BLaER1 treated with 17β-estradiol and CSF1 and Interleukin-3, amounts not matched to agents 10 nM and 100 nM (cell line): Measurements from ENCODE around the gene HOGA1.
"Not testable (repeated sequence)": the region's sequence is repeated elsewhere in the genome, so short reads cannot be mapped to it uniquely, and the experiment has no call there.

Experiments
- H3K27ac ChIP-seq, 11 experiments: shearing (Covaris generic); formaldehyde crosslinking; 2 replicates each; pipeline ENCODE4 v1.8.1; 2022
- H3K27me3 ChIP-seq, 11 experiments: shearing (Covaris generic); formaldehyde crosslinking; 2 replicates each; pipeline ENCODE4 v1.8.1; 2022
- H3K36me3 ChIP-seq, 11 experiments: shearing (Covaris generic); formaldehyde crosslinking; 2 replicates each; pipeline ENCODE4 v1.8.1; 2022
- H3K4me1 ChIP-seq, 10 experiments: shearing (Covaris generic); formaldehyde crosslinking; 2 replicates each; pipeline ENCODE4 v1.8.1; 2022
- H3K4me2 ChIP-seq, 11 experiments: shearing (Covaris generic); formaldehyde crosslinking; 2 replicates each; pipeline ENCODE4 v1.8.1; 2022
- H3K4me3 ChIP-seq, 10 experiments: shearing (Covaris generic); formaldehyde crosslinking; 2 replicates each; pipeline ENCODE4 v1.8.1; 2022
- H3K9ac ChIP-seq, 11 experiments: shearing (Covaris generic); formaldehyde crosslinking; 2 replicates each; pipeline ENCODE4 v1.8.1; 2022
- H3K9me3 ChIP-seq, 11 experiments: shearing (Covaris generic); formaldehyde crosslinking; replicated peaks in 1 of 11; 2 replicates each; pipeline ENCODE4 v1.8.1; 2022
- H4K20me1 ChIP-seq, 11 experiments: shearing (Covaris generic); formaldehyde crosslinking; 2 replicates each; pipeline ENCODE4 v1.8.1; 2022
- Cebpa-rat ChIP-seq, 11 experiments: shearing (Covaris generic); IDR thresholded peaks; 2 replicates each; pipeline ENCODE4 v1.8.1; 2022

The HOGA1 gene

DNA sequence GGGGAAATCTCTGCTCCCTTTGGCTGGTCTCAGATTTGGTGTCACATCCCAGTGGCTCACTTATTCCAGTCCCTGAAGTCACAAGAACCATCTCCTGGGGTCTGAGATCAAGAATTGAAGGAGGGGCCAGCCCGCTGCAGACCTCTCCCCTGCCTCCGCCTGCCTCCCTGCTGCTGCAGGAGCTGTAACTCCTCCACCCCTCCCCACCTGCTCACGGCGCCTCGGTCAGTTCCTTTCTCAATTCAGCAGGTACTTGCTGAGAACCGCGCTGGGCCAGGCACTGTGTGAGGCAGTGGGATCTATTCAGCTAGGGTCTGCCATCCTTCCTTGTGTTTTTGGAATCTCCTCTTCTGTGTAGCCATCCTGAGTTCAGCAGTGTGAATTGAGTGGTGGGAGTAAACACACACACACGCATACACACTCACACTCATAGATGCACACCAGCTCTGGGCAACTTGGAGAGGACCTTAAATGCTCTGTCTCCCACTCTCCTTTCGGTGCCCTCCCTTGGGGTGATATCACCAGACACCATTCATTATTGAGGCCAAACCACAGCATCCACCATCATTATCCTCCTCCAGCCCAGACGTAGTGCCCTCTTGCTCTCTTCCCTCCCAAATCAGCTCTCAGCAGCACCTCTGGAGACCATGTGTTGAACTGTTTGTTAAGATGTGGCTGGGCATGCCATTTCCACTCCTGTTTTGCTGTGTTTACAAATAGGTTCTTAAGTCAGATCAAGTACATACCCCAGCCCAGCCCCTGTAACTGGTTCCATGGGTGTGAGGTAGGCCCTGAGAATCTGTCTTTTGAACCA is 33.6 kb upstream of the HOGA1 start:
- peak overlapping the region in 1 of 11 experiments; percentile 38; a peak in 2 of 22 replicates for H3K27ac ChIP-seq

DNA sequence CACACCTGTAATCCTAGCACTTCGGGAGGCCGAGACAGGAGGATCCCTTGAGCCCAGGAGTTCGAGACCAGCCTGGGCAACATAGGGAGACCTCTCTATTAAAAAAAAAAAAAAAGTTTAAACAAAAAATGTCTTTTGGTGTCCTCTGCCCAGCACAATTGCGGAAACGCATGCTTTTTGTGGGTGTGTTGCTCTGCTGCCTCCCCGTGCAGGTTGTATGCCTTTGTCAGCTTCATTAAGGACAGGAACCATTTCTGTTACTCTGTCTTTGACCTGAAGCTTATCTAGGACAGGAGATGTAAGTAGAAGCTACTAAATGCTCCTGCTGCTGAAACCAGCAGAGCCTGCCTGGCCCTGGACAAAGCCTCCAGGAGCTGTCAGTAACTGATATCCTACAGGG is 32.9 kb upstream of the HOGA1 start:
- no peak for TF ChIP-seq Cebpa-rat (IDR thresholded peaks at IDR 0.05)
- H3K36me3 ChIP-seq: peaks cover 0 to 11% (median 0%) of the 10 kb centered on the region in 11 experiments; a peak in 2 of 22 replicates
- H4K20me1 ChIP-seq: no peaks in the 10 kb centered on the region; a peak in 1 of 22 replicates
- peaks cover 0 to 44% (median 18%) of the 10 kb centered on the region in 10 experiments; a peak in 15 of 20 replicates for H3K4me1 ChIP-seq
- 0 out of 22 replicates have a peak overlapping the region, but pooled peaks of 1 of the 11 experiments have one; percentile 4 for H3K9ac ChIP-seq
- H3K4me2 ChIP-seq: no peak overlapping the region
- no peaks in the 10 kb centered on the region for H3K27me3 ChIP-seq
- H3K27ac ChIP-seq: no peak overlapping the region
- H3K9me3 ChIP-seq: peaks cover 14 to 21% (median 19%) of the 10 kb centered on the region in 11 experiments
- no peak overlapping the region for H3K4me3 ChIP-seq

More for the DNA sequence above, 33.6 kb upstream of the HOGA1 start:
- peaks cover 6 to 14% (median 12%) of the 10 kb centered on the region in 11 experiments; a peak in 21 of 22 replicates for H3K9me3 ChIP-seq
- H3K4me3 ChIP-seq: no peak overlapping the region
- peak overlapping the region in 2 of 11 experiments; percentile 32 to 41; a peak in 2 of 22 replicates for H3K9ac ChIP-seq
- no peaks in the 10 kb centered on the region; a peak in 2 of 22 replicates for H4K20me1 ChIP-seq
- no peaks in the 10 kb centered on the region for H3K27me3 ChIP-seq
- H3K4me1 ChIP-seq: peaks cover 0 to 51% (median 18%) of the 10 kb centered on the region in 10 experiments; a peak in 15 of 20 replicates
- no peak overlapping the region for H3K4me2 ChIP-seq
- H3K36me3 ChIP-seq: peaks cover 0 to 11% (median 0%) of the 10 kb centered on the region in 11 experiments; a peak in 2 of 22 replicates
- no peak for TF ChIP-seq Cebpa-rat (IDR thresholded peaks at IDR 0.05)

DNA sequence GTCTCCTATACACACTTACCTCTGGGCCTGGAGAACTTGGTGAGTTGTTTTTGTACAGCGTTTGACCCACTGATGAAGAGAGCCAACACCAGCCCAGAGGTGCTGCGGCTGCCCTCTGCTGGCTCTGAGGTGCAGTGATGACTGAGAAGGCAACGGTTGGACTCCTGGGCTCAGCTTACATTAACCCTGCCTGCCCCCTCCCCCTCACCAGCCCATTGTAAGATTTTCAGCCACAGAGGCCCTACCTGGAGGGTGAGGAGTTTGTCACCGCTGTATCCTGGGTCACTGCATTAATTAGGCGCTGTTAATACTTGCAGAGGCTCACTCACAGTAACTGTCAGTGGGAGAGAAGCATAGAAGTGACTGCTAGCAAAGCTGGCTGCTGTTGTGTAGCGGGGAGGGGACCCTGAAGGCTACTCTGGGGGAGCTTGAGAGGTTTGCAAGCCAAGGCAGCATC is 30.6 kb upstream of the HOGA1 start:
- no peak overlapping the region for H3K27ac ChIP-seq
- H3K36me3 ChIP-seq: peaks cover 0 to 11% (median 0%) of the 10 kb centered on the region in 11 experiments; a peak in 2 of 22 replicates
- no peaks in the 10 kb centered on the region for H4K20me1 ChIP-seq
- H3K27me3 ChIP-seq: no peaks in the 10 kb centered on the region
- no peak overlapping the region for H3K4me2 ChIP-seq
- no peak overlapping the region for H3K4me3 ChIP-seq
- H3K9me3 ChIP-seq: peaks cover 23 to 30% (median 27%) of the 10 kb centered on the region in 11 experiments
- H3K4me1 ChIP-seq: peaks cover 0 to 25% (median 9%) of the 10 kb centered on the region in 10 experiments; a peak in 14 of 20 replicates
- TF ChIP-seq Cebpa-rat (IDR thresholded peaks at IDR 0.05): no peak
- H3K9ac ChIP-seq: no peak overlapping the region

DNA sequence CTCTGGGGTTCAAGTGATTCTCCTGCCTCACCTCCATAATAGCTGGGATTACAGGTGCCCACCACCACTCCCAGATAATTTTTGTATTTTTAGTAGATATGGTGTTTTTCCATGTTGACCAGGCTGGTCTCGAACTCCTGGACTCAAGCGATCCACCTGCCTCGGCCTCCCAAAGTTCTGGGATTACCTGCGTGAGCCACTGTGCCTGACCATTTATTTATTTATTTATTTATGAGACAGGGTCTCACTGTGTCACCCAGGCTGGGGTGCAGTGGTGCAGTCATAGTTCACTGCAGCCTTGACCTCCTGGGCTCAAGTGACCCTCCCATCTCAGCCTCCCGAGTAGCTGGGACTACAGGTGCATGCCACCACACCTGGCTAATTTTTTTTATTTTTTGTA is 29.9 kb upstream of the HOGA1 start:
- H3K4me2 ChIP-seq, H3K27ac ChIP-seq: not testable (repeated sequence)

DNA sequence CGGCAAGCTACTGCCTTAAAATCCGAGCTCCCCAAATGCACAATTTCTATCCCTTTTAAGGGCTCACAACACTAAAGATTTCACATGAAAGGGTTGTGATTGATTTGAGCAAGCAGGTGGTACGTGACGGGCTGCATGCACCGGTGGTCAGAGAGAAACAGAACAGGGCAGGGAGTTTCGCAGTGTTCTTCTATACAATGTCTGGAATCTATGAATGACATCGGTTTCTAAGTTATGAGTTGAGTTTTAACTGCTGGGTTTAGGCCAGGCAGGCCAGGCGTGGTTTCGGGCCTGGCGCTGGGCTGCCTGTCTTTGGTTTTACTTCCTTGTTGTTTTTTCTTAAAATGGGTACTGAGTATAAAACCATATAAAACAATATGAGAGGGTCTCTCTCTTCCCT is 28.6 kb upstream of the HOGA1 start:
- H3K4me2 ChIP-seq, H4K20me1 ChIP-seq, H3K27me3 ChIP-seq, H3K9ac ChIP-seq, H3K27ac ChIP-seq, H3K4me1 ChIP-seq, H3K4me3 ChIP-seq: not testable (repeated sequence)
- Histone ChIP-seq H3K36me3 (peaks cover 0 to 11% (median 0%) of the 10 kb centered on the region in 11 experiments; a peak in 2 of 22 replicates), H3K9me3 (peaks cover 23 to 33% (median 29%) of the 10 kb centered on the region in 11 experiments)

More for the DNA sequence above, 29.9 kb upstream of the HOGA1 start:
- not testable (repeated sequence) for H3K9ac ChIP-seq, H3K4me3 ChIP-seq, H3K27me3 ChIP-seq, H4K20me1 ChIP-seq
- peaks cover 23 to 30% (median 27%) of the 10 kb centered on the region in 11 experiments for H3K9me3 ChIP-seq
- peaks cover 0 to 18% (median 5%) of the 10 kb centered on the region in 10 experiments; a peak in 6 of 20 replicates for H3K4me1 ChIP-seq
- H3K36me3 ChIP-seq: peaks cover 0 to 11% (median 0%) of the 10 kb centered on the region in 11 experiments; a peak in 2 of 22 replicates

DNA sequence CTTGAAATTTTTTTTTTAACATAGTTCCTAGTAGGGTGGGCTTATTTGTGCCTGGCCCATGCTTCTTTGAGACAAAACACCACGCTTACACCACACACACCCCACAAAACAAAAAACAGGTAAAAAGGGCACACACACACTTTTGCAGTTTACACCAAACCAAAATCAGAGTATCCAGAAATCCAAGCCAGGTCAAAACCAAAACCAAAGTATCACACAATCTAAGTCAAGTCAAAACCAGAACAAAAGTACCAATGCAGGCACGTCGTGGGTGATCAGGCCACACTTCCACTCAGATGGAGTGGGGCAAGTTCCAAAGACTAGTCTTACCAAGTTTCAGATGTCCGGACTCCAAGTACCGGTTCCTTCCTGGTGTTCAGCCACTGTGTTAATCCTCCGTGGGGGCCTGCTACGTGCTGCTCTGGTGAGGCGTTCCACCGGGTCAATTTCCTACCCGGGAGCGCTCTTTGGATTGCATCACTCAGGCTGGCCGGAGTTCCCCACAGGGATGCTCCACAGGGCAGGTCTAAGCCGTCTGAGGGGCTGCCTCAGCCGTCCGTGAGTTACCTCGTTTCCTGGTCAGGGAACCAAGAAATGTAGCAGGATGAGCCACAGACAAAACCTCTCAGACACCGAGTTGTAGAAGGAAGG is 23.3 kb upstream of the HOGA1 start:
- H3K4me2 ChIP-seq, H3K9ac ChIP-seq, H3K4me3 ChIP-seq: not testable (repeated sequence)

DNA sequence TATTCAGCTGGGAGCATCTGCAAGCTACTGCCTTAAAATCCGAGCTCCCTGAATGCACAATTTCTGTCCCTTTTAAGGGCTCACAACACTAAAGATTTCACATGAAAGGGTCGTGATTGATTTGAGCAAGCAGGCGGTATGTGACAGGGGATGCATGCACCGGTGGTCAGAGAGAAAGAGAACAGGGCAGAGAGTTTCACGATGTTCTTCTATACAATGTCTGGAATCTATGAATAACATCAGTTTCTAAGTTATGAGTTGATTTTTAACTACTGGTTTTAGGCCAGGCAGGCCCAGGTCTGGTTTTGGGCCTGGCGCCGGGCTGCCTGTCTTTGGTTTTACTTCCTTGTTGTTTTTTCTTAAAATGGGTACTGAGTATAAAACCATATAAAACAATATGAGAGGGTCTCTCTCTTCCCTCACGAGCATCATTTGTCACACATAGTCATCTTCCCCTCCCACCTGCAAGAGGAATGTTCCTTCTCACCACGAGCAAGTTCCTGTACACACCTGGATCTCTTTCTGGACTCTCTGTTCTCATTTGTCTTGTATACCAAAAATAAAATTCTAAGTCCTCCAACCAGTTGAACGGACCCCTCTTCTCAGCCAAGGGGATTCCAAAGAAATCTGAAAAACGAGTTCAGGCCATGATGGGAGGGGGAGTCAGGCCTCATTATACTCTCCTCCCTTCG is 22.7 kb upstream of the HOGA1 start:
- H3K9ac ChIP-seq, H3K4me1 ChIP-seq, H3K27ac ChIP-seq, H3K27me3 ChIP-seq, H4K20me1 ChIP-seq, H3K36me3 ChIP-seq, H3K4me2 ChIP-seq, H3K4me3 ChIP-seq: not testable (repeated sequence)
- peaks cover 15 to 39% (median 26%) of the 10 kb centered on the region in 11 experiments for H3K9me3 ChIP-seq

More for the DNA sequence above, 23.3 kb upstream of the HOGA1 start:
- not testable (repeated sequence) for H3K4me1 ChIP-seq, H4K20me1 ChIP-seq, H3K27ac ChIP-seq, H3K36me3 ChIP-seq, H3K27me3 ChIP-seq
- peaks cover 21 to 46% (median 33%) of the 10 kb centered on the region in 11 experiments for H3K9me3 ChIP-seq

DNA sequence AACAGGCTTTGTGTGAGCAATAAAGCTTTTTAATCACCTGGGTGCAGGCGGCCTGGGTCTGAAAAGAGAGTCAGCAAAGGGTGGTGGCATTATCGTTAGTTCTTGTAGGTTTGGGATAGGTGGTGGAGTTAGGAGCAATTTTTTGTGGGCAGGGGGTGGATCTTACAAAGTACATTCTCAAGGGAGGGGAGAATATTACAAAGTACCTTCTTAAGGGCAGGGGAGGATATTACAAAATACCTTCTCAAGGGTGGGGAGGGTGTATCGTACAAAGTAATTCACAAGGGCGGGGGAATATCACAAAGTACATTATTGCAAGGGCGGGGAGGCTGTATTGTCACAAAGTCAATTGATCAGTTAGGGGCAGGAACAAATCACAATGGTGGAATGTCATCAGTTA is 21.9 kb upstream of the HOGA1 start:
- not testable (repeated sequence) for H3K4me1 ChIP-seq, H3K4me2 ChIP-seq, H3K27ac ChIP-seq, H3K27me3 ChIP-seq, H3K36me3 ChIP-seq, H3K4me3 ChIP-seq, H3K9ac ChIP-seq, H4K20me1 ChIP-seq
- peaks cover 8 to 33% (median 20%) of the 10 kb centered on the region in 11 experiments for H3K9me3 ChIP-seq

DNA sequence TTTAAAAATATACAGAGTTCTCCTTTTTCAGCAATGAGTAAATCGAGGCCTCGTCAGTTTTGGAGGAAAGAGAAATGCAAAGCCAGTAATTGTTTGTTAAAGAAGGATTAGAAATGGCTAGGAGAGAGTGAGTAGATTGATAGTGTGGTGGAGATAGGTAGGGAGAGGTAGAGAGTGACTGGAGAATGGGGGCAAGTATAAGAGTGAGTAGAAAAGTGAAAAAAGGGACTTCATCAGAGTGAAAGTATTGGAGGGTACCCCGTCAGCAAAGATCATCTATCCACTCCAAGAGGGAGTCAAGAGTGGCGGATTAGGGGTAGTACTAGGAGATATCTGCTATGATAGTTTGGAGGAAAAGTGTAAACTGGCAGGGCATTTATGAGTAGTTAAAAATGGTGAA is 20.9 kb upstream of the HOGA1 start:
- TF ChIP-seq Cebpa-rat (IDR thresholded peaks at IDR 0.05): no peak
- Histone ChIP-seq H3K36me3 (peaks cover 0 to 14% (median 0%) of the 10 kb centered on the region in 11 experiments; a peak in 6 of 22 replicates), H3K4me2 (no peak overlapping the region), H3K27ac (no peak overlapping the region), H3K4me1 (no peaks in the 10 kb centered on the region), H3K9ac (no peak overlapping the region), H3K27me3 (no peaks in the 10 kb centered on the region), H3K4me3 (no peak overlapping the region), H3K9me3 (peaks cover 8 to 33% (median 20%) of the 10 kb centered on the region in 11 experiments), H4K20me1 (no peaks in the 10 kb centered on the region)
